ENCODE data around the gene THAP3. TPM values are rescaled to one million over a fixed set of nuclear protein-coding genes. Genes with fewer than 3 reads are reported as not detected.

The THAP3 gene
- total and polyA plus RNA-seq, 2 of the 8 experiments (the other 6 are each of a cell fraction or from before 2014, with no cell fraction given) = 8.2 to 15.3 TPM

GRCh38 chr1:6638226-6638625 is 13.6 kb downstream of the THAP3 start:
- no peak overlapping the region for H3K18ac ChIP-seq (ENCODE audit: extremely low read depth, low read length)
- no peak overlapping the region for H2BK120ac ChIP-seq (replicated peaks; ENCODE audit: low read depth, low read length)
- H3K36me3 ChIP-seq (ENCODE audit: control insufficient read depth in 2 of 4, insufficient read depth in 4 of 4, low read length in 3 of 4) = peaks cover 31 to 69% (median 57%) of the 10 kb centered on the region in 4 experiments
- H3K23ac ChIP-seq (ENCODE audit: insufficient read length) = no peak overlapping the region
- H3K4ac ChIP-seq (replicated peaks; ENCODE audit: insufficient read length, low read depth, low read length) = no peak overlapping the region
- FAIRE-seq = no peak
- no peak overlapping the region for H3K4me2 ChIP-seq (ENCODE audit: insufficient read depth in 1 of 2, low read depth in 2 of 2, low read length in 2 of 2)
- H4K91ac ChIP-seq (replicated peaks; ENCODE audit: insufficient read length, low read length) = no peak overlapping the region
- H3K56ac ChIP-seq (replicated peaks; ENCODE audit: insufficient read length, low read depth, low read length) = no peak overlapping the region
- H2BK20ac ChIP-seq (ENCODE audit: low read length) = no peak overlapping the region
- H3K23me2 ChIP-seq (ENCODE audit: low read depth, low read length) = no peaks in the 10 kb centered on the region
- H2AFZ ChIP-seq (ENCODE audit: low read length) = no peak overlapping the region
- DNase-seq (ENCODE audit: low read depth in 1 of 2, low spot score in 2 of 2) = no peak
- no peak overlapping the region for H3K9ac ChIP-seq (replicated peaks in 1 of 4; ENCODE audit: extremely low read depth in 1 of 4, low read depth in 3 of 4, low read length in 3 of 4)
- ChIA-PET POLR2A (ENCODE audit: partially characterized antibody) (interaction anchor here (1.4 kb wide), 1 partner anchor 16 kb away, joined by 3 read pairs; no protein-coding TSS in a partner anchor), CTCF (ENCODE audit: partially characterized antibody) (interaction anchor here (1.0 to 3.1 kb wide), 4 partner anchors 9 to 38 kb away, joined by 4 to 28 read pairs (median 5); no protein-coding TSS in a partner anchor)
- H2BK5ac ChIP-seq (ENCODE audit: low read depth, low read length) = no peak overlapping the region
- WGBS, 2 experiments (ENCODE audit: extremely low coverage in 1 of 2, insufficient coverage in 1 of 2, insufficient read length in 1 of 2, insufficient replicate concordance in 2 of 2, low coverage in 1 of 2, low lambda C conversion rate in 2 of 2, missing lambda C conversion rate in 1 of 2) = 95% methylated on average over 18 of the region's 18 CpGs; no CpG with 5 or more reads in 1 of the 2 experiments
- H3K14ac ChIP-seq (ENCODE audit: insufficient read length) = no peak overlapping the region
- no peak overlapping the region for H2BK12ac ChIP-seq (ENCODE audit: low read depth, low read length)
- H3K4me3 ChIP-seq (ENCODE audit: extremely low read depth in 1 of 4, insufficient read depth in 2 of 4, low read depth in 3 of 4, low read length in 4 of 4) = no peak overlapping the region
- TF ChIP-seq SIN3A (conservative IDR thresholded peaks at IDR 0.05 in 1 of 2, IDR thresholded peaks at IDR 0.05 in 1 of 2; ENCODE audit: low read depth in 1 of 2, low read length in 2 of 2) (no peak), BCL11A (IDR thresholded peaks at IDR 0.05; ENCODE audit: low read depth in 2 of 2, low read length in 2 of 2) (no peak), RBBP5 (IDR thresholded peaks at IDR 0.05; ENCODE audit: borderline replicate concordance, low read depth, low read length) (no peak)
- no peak overlapping the region for H3K27ac ChIP-seq (ENCODE audit: low read depth, low read length)
- no peaks in the 10 kb centered on the region for H3K4me1 ChIP-seq (replicated peaks in 1 of 4; ENCODE audit: control insufficient read depth in 3 of 4, insufficient read depth in 4 of 4, low read length in 3 of 4)
- no peaks in the 10 kb centered on the region for H3K79me2 ChIP-seq (ENCODE audit: control insufficient read depth in 1 of 2, insufficient read depth in 2 of 2, low read length in 2 of 2)
- H3K79me1 ChIP-seq (ENCODE audit: low read depth, low read length) = no peaks in the 10 kb centered on the region
- H4K5ac ChIP-seq (ENCODE audit: insufficient read length, low read depth, low read length) = no peak overlapping the region
- H2BK15ac ChIP-seq (ENCODE audit: low read length) = no peak overlapping the region
- H4K20me1 ChIP-seq (replicated peaks in 1 of 2; ENCODE audit: control insufficient read depth in 1 of 2, insufficient read depth in 2 of 2, low read length in 2 of 2) = peaks cover 8 to 9% of the 10 kb centered on the region in 2 experiments
- H2AK5ac ChIP-seq (ENCODE audit: low read depth, low read length) = no peak overlapping the region
- no peaks in the 10 kb centered on the region for H3K9me3 ChIP-seq (ENCODE audit: insufficient read depth in 2 of 2, low read depth in 1 of 2, low read length in 1 of 2)
- no peak overlapping the region for H4K8ac ChIP-seq (ENCODE audit: extremely low read depth, insufficient read depth, low read length)
- H3K27me3 ChIP-seq (replicated peaks in 1 of 4; ENCODE audit: control insufficient read depth in 3 of 4, extremely low read depth in 1 of 4, insufficient read depth in 3 of 4, low read length in 3 of 4) = no peaks in the 10 kb centered on the region

Measured in H1 (cell line).